GM12875 (cell line): ENCODE measurements around the gene PCDHA6.
"Not testable (repeated sequence)": the region's sequence is repeated elsewhere in the genome, so short reads cannot be mapped to it uniquely, and the experiment has no call there.

Experiments
- H3K4me3 ChIP-seq: one replicate; pipeline ENCODE4 v1.5.1; 2011; ENCODE audit warnings: low read depth, low read length, control low read depth
- CTCF ChIP-seq: IDR thresholded peaks from 2 replicates; pipeline ENCODE4 v1.5.1; 2011; ENCODE audit warnings: low read depth, mild to moderate bottlenecking, control low read depth, inconsistent platforms, low read length, moderate library complexity, borderline replicate concordance; ENCODE audit not compliant: insufficient read depth

The PCDHA6 gene

DNA sequence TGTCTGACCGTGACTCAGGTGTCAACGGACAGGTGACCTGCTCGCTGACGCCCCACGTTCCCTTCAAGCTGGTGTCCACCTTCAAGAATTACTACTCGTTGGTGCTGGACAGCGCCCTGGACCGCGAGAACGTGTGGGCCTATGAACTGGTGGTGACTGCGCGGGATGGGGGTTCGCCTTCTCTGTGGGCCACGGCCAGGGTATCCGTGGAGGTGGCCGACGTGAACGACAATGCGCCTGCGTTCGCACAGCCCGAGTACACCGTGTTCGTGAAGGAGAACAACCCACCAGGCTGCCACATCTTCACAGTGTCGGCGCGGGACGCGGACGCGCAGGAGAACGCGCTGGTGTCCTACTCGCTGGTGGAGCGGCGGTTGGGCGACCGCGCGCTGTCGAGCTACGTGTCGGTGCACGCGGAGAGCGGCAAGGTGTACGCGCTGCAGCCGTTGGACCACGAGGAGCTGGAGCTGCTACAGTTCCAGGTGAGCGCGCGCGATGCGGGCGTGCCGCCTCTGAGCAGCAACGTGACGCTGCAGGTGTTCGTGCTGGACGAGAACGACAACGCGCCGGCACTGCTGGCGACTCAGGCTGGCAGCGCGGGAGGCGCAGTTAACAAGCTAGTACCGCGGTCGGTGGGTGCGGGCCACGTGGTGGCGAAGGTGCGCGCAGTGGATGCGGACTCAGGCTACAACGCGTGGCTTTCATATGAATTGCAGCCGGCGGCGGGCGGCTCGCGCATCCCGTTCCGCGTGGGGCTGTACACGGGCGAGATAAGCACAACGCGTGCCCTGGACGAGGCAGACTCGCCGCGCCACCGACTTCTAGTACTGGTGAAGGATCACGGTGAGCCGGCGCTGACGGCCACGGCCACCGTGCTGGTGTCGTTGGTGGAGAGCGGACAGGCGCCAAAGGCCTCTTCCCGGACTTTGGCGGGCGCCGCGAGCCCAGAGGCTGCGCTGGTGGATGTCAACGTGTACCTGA is 42.8 kb downstream of the PCDHA6 start:
- no peak for TF ChIP-seq CTCF

DNA sequence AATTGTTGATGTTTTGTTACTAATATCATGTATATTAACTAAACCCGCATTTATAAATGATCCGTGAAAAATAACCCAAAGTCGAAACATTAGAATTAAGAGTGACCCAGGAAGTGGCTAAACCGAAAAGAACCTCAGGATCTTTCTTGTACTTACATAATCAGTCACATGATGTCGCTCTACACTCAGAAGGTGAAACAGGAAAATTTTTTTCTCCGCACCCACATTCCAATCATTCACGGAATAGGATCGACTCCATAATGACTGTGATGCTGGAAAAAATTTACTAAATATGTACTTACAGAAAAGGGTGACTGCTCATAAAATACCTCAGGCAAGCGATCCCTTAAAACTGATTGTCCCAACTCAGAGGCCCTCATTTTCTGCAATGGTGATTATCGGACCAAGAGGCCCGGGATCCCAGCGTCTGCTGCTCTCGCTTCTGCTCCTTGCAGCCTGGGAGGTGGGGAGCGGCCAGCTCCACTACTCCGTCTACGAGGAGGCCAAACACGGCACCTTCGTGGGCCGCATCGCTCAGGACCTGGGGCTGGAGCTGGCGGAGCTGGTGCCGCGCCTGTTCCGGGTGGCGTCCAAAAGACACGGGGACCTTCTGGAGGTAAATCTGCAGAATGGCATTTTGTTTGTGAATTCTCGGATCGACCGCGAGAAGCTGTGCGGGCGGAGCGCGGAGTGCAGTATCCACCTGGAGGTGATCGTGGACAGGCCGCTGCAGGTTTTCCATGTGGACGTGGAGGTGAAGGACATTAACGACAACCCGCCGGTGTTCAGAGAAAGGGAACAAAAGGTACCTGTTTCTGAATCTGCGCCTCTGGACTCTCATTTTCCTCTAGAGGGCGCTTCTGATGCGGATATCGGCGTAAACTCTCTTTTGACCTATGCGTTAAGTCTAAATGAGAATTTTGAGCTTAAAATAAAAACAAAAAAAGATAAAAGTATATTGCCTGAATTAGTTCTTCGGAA is 47.6 kb downstream of the PCDHA6 start, which contains the start of gene PCDHA12:
Gene PCDHA12, plus strand, starts transcription at position 224 of the 981 bp plus-strand sequence. Its CDS starts 165 bp downstream, at position 389.
- H3K4me3 ChIP-seq: no peak within 1 kb of the TSS
- no peak for TF ChIP-seq CTCF

More for the DNA sequence above, 42.8 kb downstream of the PCDHA6 start:
- no peak overlapping the region for H3K4me3 ChIP-seq

GRCh38 chr5:140876541-140877261 is 48.9 kb downstream of the PCDHA6 start:
- not testable (repeated sequence) for H3K4me3 ChIP-seq

GRCh38 chr5:140877262-140877581 is 49.5 kb downstream of the PCDHA6 start:
- H3K4me3 ChIP-seq: no peak overlapping the region
- no peak for TF ChIP-seq CTCF
